GM19438 (cell line): ENCODE data around the gene APBA3.

Experiments
- ATAC-seq: cut with Tn5 transposase; IDR thresholded peaks from one replicate; pipeline ENCODE4 v1.9.1; 2021; ENCODE audit warnings: low read depth; ENCODE audit not compliant: unreplicated experiment

The APBA3 gene

DNA sequence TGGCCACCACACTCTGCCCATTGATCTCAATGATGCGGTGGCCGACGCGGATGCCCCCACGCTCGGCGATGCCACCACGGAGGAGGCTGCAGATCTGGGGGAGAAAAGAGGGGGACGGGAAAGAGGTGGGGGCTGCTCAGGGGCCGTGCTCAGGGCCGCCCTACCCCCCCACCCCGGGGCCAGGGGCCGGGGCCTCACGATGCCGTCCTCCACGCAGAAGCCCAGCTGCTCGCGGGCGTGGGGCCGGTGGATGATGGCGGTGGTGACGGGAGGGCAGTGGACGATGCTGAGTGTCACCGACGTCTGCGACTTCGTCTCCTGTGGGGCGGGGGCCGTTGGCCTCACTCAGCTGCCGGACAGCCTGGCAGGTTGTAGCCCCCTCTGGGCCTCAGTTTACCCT lies 10.3 kb downstream of the APBA3 start:
- ATAC-seq = no peak

- ATAC-seq = no peak
Measured at GRCh38 chr19:3750211-3750610, 11.3 kb downstream of the APBA3 start.

GRCh38 chr19:3748965-3749364 lies 12.5 kb downstream of the APBA3 start:
- no peak for ATAC-seq

- ATAC-seq = no peak
Measured at GRCh38 chr19:3746371-3747056, 15.0 kb downstream of the APBA3 start.

DNA sequence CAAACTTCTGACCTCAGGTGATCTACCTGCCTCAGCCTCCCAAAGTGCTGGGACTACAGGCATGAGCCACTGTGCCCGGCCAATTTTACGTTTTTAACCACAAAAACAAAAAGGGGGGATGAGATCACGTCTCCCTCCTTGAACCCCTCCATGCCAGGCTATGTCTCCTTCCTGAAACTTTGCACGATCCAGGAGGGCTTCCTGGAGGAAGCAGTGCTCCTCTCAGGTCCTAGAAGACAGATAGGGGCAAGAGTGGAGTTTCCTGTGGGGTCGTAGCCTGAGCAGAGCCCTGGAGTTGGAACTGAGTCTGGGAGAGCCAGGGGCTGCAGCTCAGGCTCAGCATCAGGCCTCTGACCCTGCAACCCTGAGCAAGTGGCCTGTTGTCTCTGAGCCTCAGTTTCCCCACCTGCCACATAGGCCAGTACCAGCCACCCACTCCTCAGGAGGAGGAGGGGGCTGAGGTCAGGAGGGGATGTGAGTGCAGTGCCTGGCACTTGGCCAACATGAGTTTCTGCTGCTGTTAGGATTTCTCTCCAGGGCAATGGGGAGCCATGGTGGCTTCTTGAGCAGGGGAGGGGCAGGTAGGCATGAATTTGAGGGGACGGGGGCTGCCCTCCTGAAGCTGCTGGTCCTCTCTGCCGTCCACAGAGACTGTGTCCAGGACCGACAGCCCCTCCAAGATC lies 16.0 kb downstream of the APBA3 start:
- no peak for ATAC-seq

GRCh38 chr19:3743486-3743885 lies 18.0 kb downstream of the APBA3 start:
- no peak for ATAC-seq

DNA sequence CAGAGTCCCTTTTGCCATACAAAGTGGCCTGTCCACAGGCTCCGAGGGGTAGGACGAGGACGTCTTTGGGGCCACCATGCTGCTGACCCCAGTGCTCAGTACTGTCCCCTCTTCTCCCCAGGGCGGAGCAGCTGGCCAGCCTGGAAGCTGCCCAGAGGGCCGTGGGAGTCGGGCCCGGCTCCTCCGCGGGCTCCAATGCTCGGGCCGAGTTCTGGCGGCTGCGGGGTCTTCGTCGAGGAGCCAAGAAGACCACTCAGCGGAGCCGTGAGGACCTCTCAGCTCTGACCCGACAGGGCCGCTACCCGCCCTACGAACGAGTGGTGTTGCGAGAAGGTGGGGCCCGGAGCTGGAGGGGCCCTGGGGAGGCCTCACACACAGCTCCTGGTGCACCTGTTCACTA lies 21.1 kb downstream of the APBA3 start:
- no peak for ATAC-seq

- ATAC-seq = no peak
Measured at GRCh38 chr19:3738477-3739220, 22.8 kb downstream of the APBA3 start.

DNA sequence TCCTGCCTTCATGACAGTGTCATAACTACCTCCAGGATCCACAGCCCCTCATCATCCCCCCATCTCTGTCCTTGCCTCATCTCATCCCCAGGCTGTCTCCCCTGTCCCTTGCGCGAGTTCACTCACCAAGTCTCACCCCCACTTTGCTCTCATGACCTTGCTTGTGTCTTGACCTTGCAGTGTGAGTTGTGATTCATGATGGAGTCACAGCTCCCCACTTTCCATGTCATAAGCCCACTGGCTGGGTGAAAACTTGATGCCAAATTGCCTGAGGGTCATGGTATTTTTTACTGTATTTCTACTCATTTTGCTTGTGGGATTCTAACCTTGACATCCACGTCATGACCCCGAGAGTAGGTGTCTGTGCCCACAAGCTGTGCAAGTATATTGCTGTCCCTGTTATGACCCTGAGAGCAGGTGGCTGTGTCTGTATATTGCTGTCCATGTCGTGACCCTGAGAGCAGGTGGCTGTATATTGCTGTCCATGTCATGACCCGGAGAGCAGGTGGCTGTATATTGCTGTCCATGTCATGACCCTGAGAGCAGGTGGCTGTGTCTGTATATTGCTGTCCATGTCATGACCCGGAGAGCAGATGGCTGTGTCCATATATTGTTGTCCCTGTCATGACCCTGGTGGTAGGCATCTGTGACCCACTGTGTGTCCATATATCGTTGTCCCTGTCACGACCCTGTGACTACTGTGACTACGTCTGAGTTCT lies 23.8 kb downstream of the APBA3 start:
- no peak for ATAC-seq

GRCh38 chr19:3736106-3736724 lies 25.3 kb downstream of the APBA3 start:
- ATAC-seq = no peak

DNA sequence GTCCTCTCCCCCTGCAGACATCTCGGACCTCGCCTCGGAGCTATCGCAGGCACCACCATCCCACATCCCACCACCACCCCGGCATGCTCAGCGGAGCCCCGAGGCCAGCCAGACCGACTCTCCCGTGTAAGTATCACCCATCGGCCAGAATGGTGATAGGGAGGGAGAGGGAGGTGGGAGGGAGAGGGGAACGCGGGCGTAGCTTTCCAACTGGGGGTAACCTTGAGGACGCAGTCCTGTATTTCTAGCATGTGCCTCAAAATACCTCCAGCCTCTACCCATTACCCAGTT lies 27.2 kb downstream of the APBA3 start:
- ATAC-seq = no peak

- no peak for ATAC-seq
Measured at GRCh38 chr19:3733549-3734309, 27.8 kb downstream of the APBA3 start.

- no peak for ATAC-seq
Measured at GRCh38 chr19:3732108-3732507, 29.4 kb downstream of the APBA3 start.

DNA sequence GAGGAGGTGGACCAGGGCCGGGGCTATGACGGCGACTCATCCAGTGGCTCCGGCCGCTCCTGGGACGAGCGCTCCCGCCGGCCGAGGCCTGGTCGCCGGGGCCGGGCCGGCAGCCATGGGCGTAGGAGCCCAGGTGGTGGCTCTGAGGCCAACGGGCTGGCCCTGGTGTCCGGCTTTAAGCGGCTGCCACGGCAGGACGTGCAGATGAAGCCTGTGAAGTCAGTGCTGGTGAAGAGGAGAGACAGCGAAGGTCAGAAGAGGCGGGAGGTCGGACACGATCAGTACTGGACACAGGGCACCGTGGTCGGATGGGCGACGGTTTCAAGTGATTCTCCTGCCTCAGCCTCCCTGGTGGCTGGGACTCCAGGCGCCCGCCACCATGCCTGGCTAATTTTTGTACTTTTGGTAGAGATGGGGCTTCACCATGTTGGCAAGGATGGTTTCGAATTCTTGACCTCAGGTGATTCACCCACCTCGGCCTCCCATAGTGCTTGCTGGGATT lies 31.0 kb downstream of the APBA3 start:
- no peak for ATAC-seq

- no peak for ATAC-seq
Measured at GRCh38 chr19:3725640-3726310, 35.7 kb downstream of the APBA3 start.

DNA sequence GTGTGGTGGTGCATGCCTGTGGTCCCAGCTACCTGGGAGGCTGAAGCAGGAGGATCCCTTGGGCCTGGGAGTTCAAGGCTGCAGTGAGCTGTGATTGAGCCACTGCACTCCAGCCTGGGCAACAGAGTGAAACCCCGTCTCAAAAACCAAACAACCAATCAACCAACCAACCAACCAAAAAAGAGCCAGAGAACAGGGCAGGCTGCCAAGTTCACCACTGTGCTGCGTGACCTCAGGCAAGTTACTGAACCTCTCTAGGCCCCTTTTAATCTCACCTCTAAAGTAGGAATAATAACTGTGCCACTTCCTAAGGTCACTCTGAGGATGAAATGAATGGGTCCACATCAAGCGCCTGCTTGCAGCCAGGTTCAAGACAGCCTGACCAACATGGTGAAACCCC lies 36.4 kb downstream of the APBA3 start:
- no peak for ATAC-seq

DNA sequence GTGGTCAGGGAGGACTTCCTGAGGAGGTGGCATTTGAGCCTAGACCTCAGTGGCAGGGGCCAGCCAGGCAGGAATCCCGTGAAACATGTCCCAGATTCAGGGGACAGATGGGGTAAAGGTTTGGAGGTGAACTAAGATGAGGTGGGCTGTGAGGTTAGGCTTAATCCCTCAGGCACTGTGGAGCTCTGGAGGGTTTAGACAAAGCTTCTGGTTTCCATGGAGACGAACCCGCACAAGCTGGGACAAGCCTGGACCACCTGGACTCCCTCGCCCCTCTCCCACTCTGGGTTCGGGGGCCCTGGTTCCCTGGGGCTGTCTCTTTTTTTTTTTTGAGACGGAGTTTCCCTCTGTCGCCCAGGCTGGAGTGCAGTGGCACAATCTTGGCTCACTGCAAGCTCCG lies 37.6 kb downstream of the APBA3 start:
- no peak for ATAC-seq

- no peak for ATAC-seq
Measured at GRCh38 chr19:3723110-3723488, 38.4 kb downstream of the APBA3 start.

DNA sequence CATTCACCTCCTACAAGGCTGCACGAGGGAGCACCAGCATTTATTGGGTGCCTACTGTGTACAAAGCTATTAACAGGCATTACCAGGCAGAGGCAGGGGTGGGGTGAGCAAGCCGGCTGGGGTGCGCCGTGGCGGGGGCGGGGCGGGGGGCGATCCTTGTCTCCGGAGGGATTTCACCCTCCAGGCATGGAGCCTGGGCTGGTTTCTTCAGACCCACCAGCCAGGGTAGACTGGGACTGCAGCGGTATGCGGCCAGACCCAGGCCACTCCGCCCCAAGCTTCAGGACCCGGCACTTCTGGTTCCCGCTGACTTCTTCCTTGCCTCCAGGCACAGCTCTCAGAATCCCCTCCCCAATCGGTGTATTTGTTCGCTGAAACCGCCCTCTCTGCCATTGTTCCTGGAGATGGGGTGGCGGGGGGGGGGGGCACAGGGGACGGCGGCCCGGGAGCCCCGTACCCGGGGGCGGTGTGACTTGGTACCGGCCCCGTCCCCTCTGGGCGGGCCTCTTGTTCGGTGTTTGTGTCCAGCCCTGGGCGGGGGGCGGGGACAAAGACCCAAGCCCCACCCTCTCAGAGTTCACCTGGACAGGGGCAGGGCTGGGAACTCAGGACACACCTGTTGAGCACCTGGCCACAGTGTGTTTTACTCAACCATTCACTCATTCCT lies 38.9 kb downstream of the APBA3 start:
- no peak for ATAC-seq
